PC-3 (cell line): ENCODE results near the gene ACOXL. TPM values are rescaled to one million over a fixed set of nuclear protein-coding genes. Genes with fewer than 3 reads are reported as not detected.

Experiments
- ATAC-seq: fragments of 200-7000 bp; cut with Tn5 transposase; 2 replicates; pipeline ENCODE4 v1.9.1; 2020; ENCODE audit warnings: mild to moderate bottlenecking, moderate library complexity
- BruUV-seq: library from RNA; stranded (reverse); fragments of 400-500 nt; replicated peaks from 2 replicates; lab custom pipeline; 2021; lab: Mats Ljungman, UMichigan
- CTCF ChIA-PET: fragments of 300-600 bp; sonication (Branson Sonifier 250); formaldehyde crosslinking; loops from one replicate; lab custom pipeline; 2022; ENCODE audit warnings: antibody characterized with exemption; lab: Charles Lee
- POLR2A ChIA-PET: fragments of 300-600 bp; sonication (Branson Sonifier 250); formaldehyde crosslinking; loops from one replicate; lab custom pipeline; 2022; ENCODE audit warnings: antibody characterized with exemption; ENCODE audit not compliant: unreplicated experiment; lab: Charles Lee
- DNase-seq: peaks from one replicate; pipeline ENCODE4 v3.0.0-alpha.2; 2015
- H2AFZ ChIP-seq: fragments of 300-600 bp; sonication (generic); 2 replicates; pipeline ENCODE4 v1.6.0; 2016; ENCODE audit warnings: antibody characterized with exemption, low read length
- H3F3A ChIP-seq: fragments of 300-600 bp; sonication (generic); one replicate; pipeline ENCODE4 v1.6.0; 2017; ENCODE audit warnings: antibody characterized with exemption, low read length, control low read depth, mild to moderate bottlenecking; ENCODE audit not compliant: unreplicated experiment
- H3K27ac ChIP-seq: fragments of 300-600 bp; sonication (generic); 2 replicates; pipeline ENCODE4 v1.5.1; 2016; ENCODE audit warnings: mild to moderate bottlenecking, low read length
- H3K27me3 ChIP-seq: fragments of 300-600 bp; sonication (generic); 2 replicates; pipeline ENCODE4 v1.6.1; 2016; ENCODE audit warnings: low read length, mixed read lengths
- H3K36me3 ChIP-seq: fragments of 300-600 bp; sonication (generic); 2 replicates; pipeline ENCODE4 v1.6.1; 2016; ENCODE audit warnings: low read depth, mixed run types, low read length, mixed read lengths
- H3K4me1 ChIP-seq: fragments of 300-600 bp; sonication (generic); 2 replicates; pipeline ENCODE4 v1.5.1; 2016; ENCODE audit warnings: low read length; ENCODE audit not compliant: insufficient read depth
- H3K4me2 ChIP-seq: fragments of 300-600 bp; sonication (generic); 2 replicates; pipeline ENCODE4 v1.6.0; 2016; ENCODE audit warnings: low read length
- H3K4me3 ChIP-seq: fragments of 300-600 bp; sonication (generic); 2 replicates; pipeline ENCODE4 v1.5.1; 2016; ENCODE audit warnings: mild to moderate bottlenecking, low read length, mixed read lengths
- H3K79me2 ChIP-seq: fragments of 300-600 bp; sonication (generic); 2 replicates; pipeline ENCODE4 v1.6.1; 2017; ENCODE audit warnings: low read length, mixed read lengths
- H3K9ac ChIP-seq: fragments of 300-600 bp; sonication (generic); 2 replicates; pipeline ENCODE4 v1.6.0; 2016; ENCODE audit warnings: mild to moderate bottlenecking, low read length
- H3K9me2 ChIP-seq: fragments of 300-600 bp; sonication (generic); replicated peaks from 2 replicates; pipeline ENCODE4 v1.6.1; 2016; ENCODE audit warnings: mixed run types, low read length, mixed read lengths
- H3K9me3 ChIP-seq: fragments of 300-600 bp; sonication (generic); 2 replicates; pipeline ENCODE4 v1.6.1; 2016; ENCODE audit warnings: low read length, mixed read lengths
- H4K20me1 ChIP-seq: fragments of 300-600 bp; sonication (generic); 2 replicates; pipeline ENCODE4 v1.6.1; 2016; ENCODE audit warnings: low read length, mixed read lengths
- EZH2 ChIP-seq: fragments of 300-600 bp; sonication (generic); IDR thresholded peaks from one replicate; pipeline ENCODE4 v1.6.1; 2017; ENCODE audit warnings: antibody characterized with exemption, mild to moderate bottlenecking, low read length; ENCODE audit not compliant: unreplicated experiment
- EZH2phosphoT487 ChIP-seq: fragments of 300-600 bp; sonication (generic); IDR thresholded peaks from 2 replicates; pipeline ENCODE4 v1.6.1; 2018; ENCODE audit warnings: mild to moderate bottlenecking, antibody characterized with exemption, low read length, borderline replicate concordance
- intact Hi-C: fragments of 100-400 bp; cut with micrococcal nuclease; formaldehyde crosslinking; loops from 2 replicates; pipeline ENCODE4 v1.9.0; 2023
- total RNA-seq: library from RNA; depleted of rRNA; stranded (reverse); fragments of >200 nt; gene quantifications from 2 replicates; pipeline ENCODE4 v1.2.3, GENCODE V29; 2014
- TF ChIP-seq, protein P1 (sequence below): fragments of 300-600 bp; sonication (generic); conservative IDR thresholded peaks from 2 replicates; pipeline ENCODE4 v1.5.1; 2017; ENCODE audit warnings: antibody characterized with exemption, low read depth, mild to moderate bottlenecking, low read length

Gene ACOXL
- total RNA-seq, 1 experiment from 2014 or later = 16.3 TPM

DNA sequence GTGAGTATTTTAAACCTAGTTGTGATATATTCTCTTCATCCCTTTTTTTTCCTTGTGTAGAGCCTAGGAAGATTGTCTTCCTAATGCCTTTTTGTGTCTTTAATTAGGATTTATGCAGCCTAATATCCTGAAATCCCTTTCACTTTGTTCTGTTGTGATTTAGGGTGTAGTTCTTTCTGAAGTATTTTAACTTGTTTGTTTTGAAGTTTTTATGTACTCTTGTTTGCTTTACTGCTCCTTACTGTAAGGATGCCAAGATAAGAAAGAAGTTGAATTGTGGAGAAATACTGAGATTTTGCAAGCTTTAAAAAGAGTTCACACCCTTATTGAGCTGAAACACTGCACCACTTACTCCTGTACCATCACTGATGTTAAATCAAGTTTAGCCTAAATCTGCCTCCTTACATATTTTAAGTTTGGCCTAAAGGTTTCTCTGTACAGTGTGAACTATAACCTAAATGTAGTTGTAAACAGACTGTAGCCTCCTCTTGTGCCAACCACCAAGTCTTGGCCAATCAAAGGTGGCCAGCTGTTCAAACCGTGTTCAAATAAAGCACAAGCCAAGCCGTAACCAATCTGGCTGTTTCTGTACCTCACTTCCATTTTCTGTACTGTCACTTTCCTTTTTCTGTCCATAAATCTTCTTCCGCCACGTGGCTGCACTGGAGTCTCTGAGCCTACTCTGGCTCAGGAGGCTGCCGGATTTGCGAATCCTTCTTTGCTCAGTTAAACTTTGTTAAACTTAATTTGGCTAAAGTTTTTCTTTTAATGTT lies 17.7 kb upstream of the ACOXL start:
- no TSS peak for BruUV-seq
- no peak overlapping the region for H2AFZ ChIP-seq
- no peaks in the 10 kb centered on the region for H4K20me1 ChIP-seq
- DNase-seq (no peak), ATAC-seq (peak; percentile 58)
- ChIA-PET POLR2A (no interaction called here), CTCF (no interaction called here)
- TF ChIP-seq EZH2 (no peak), EZH2phosphoT487 (no peak)
- TF ChIP-seq, protein P1, sequence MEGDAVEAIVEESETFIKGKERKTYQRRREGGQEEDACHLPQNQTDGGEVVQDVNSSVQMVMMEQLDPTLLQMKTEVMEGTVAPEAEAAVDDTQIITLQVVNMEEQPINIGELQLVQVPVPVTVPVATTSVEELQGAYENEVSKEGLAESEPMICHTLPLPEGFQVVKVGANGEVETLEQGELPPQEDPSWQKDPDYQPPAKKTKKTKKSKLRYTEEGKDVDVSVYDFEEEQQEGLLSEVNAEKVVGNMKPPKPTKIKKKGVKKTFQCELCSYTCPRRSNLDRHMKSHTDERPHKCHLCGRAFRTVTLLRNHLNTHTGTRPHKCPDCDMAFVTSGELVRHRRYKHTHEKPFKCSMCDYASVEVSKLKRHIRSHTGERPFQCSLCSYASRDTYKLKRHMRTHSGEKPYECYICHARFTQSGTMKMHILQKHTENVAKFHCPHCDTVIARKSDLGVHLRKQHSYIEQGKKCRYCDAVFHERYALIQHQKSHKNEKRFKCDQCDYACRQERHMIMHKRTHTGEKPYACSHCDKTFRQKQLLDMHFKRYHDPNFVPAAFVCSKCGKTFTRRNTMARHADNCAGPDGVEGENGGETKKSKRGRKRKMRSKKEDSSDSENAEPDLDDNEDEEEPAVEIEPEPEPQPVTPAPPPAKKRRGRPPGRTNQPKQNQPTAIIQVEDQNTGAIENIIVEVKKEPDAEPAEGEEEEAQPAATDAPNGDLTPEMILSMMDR = no peak
- intact Hi-C loops = no loop called here
- H3K9me2 ChIP-seq = no peaks in the 10 kb centered on the region
- 0 out of 2 replicates have a peak, but pooled peaks cover 2% of the 10 kb centered on the region for H3K27me3 ChIP-seq
- no peaks in the 10 kb centered on the region for H3K9me3 ChIP-seq
- H3F3A ChIP-seq = no peaks in the 10 kb centered on the region
- no peaks in the 10 kb centered on the region for H3K79me2 ChIP-seq
- no peak overlapping the region for H3K9ac ChIP-seq
- no peaks in the 10 kb centered on the region for H3K36me3 ChIP-seq
- H3K4me3 ChIP-seq = no peak overlapping the region
- peaks cover 19% of the 10 kb centered on the region; the same call in 1 of the 2 replicates for H3K4me1 ChIP-seq
- H3K4me2 ChIP-seq = no peak overlapping the region
- H3K27ac ChIP-seq = no peak overlapping the region

DNA sequence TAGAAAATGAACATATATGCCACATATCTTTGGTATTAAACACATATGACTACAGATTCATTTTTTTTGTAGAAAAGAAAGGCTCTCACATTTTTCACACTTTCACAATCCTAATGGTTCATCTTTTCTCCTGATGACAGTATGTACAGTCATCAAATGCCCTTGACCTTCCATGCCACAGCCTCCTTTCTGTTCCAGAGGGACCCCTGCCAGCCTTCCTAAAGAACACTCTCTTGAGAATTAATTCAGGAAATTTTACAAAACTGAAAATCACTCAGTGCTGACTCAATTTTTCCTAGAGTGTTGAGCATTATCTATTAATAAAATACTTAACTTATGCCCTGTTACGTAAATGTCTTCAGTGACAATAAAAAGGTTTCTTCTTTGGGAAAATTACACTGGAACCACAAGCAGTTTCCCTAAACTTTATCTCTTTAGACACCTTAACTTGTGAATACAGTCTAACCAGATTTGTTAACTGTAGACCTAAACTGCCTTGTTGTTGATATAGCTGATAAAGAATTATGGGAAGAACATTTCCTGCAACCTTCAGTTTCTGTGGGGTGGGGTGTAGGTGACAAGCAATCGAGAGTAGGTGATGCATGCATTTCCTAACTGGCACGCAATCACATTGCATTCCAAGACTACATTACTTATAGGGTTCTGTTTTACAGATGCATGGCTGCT lies 15.3 kb upstream of the ACOXL start:
- no peak overlapping the region for H3K4me2 ChIP-seq
- H3K27ac ChIP-seq = no peak overlapping the region
- peaks cover 19% of the 10 kb centered on the region; the same call in 1 of the 2 replicates for H3K4me1 ChIP-seq
- DNase-seq = no peak
- H3K27me3 ChIP-seq = no peaks in the 10 kb centered on the region
- ChIA-PET CTCF (no interaction called here), POLR2A (interaction anchor here (0.7 kb wide), 1 partner anchor 10 kb away, joined by 3 read pairs; no protein-coding TSS in a partner anchor)
- TF ChIP-seq EZH2phosphoT487 (no peak), EZH2 (no peak)
- TF ChIP-seq, protein P1 = no peak
- no peaks in the 10 kb centered on the region for H4K20me1 ChIP-seq
- intact Hi-C loops = no loop called here
- H3K9me3 ChIP-seq = no peaks in the 10 kb centered on the region
- H3K4me3 ChIP-seq = no peak overlapping the region
- no peaks in the 10 kb centered on the region for H3K36me3 ChIP-seq
- no peak for ATAC-seq
- H3K79me2 ChIP-seq = no peaks in the 10 kb centered on the region
- H3F3A ChIP-seq = no peaks in the 10 kb centered on the region
- H2AFZ ChIP-seq = no peak overlapping the region
- no peaks in the 10 kb centered on the region for H3K9me2 ChIP-seq
- no peak overlapping the region for H3K9ac ChIP-seq
- no TSS peak for BruUV-seq

DNA sequence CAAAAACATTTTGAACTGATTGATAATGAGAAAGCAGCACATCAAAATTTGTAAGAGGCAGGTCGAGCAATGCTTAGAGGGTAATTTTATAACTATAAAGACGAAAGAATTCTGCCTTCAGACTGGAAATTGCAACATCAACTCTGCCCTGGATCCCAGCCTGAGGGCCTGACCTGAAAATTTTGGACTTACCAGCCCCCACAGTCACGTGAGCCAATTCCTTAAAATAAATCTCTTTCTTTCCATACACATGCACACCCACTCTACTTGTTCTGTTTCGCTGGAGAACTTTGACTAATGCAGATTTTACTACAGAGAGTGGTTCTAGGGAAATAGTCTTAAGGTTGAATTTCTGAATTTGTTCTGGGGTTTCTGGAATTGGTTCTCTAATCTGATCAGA lies 14.6 kb upstream of the ACOXL start:
- ChIA-PET CTCF (no interaction called here), POLR2A (interaction anchor here (0.7 kb wide), 1 partner anchor 10 kb away, joined by 3 read pairs; no protein-coding TSS in a partner anchor)
- H3F3A ChIP-seq = no peaks in the 10 kb centered on the region
- no peak overlapping the region for H3K27ac ChIP-seq
- no peak overlapping the region for H3K4me3 ChIP-seq
- H3K27me3 ChIP-seq = no peaks in the 10 kb centered on the region
- H3K4me1 ChIP-seq = peaks cover 19% of the 10 kb centered on the region; the same call in 1 of the 2 replicates
- ATAC-seq (no peak), DNase-seq (no peak)
- no peak overlapping the region for H3K9ac ChIP-seq
- no peaks in the 10 kb centered on the region for H3K9me3 ChIP-seq
- intact Hi-C loops = no loop called here
- H2AFZ ChIP-seq = no peak overlapping the region
- H4K20me1 ChIP-seq = no peaks in the 10 kb centered on the region
- TF ChIP-seq EZH2 = no peak
- TF ChIP-seq, protein P1 = no peak
- no peak for TF ChIP-seq EZH2phosphoT487
- BruUV-seq = no TSS peak
- H3K4me2 ChIP-seq = no peak overlapping the region
- no peaks in the 10 kb centered on the region for H3K9me2 ChIP-seq
- no peaks in the 10 kb centered on the region for H3K36me3 ChIP-seq
- H3K79me2 ChIP-seq = no peaks in the 10 kb centered on the region
